ENCODE measurements around the gene CCDC171.

- TF ChIP-seq PRDM2 (tag by site-specific recombination; IDR thresholded peaks at IDR 0.05; ENCODE audit: borderline replicate concordance) = no peak
- TF ChIP-seq CTCF (tag by site-specific recombination; IDR thresholded peaks at IDR 0.05) = no peak
- TF ChIP-seq TSHZ1 (tag by site-specific recombination; IDR thresholded peaks at IDR 0.05; ENCODE audit: borderline replicate concordance) = no peak
- TF ChIP-seq ZNF488 (tag by site-specific recombination; IDR thresholded peaks at IDR 0.05) = no peak
- no peak for TF ChIP-seq ZNF132 (tag by site-specific recombination; IDR thresholded peaks at IDR 0.05; ENCODE audit: borderline replicate concordance)
- TF ChIP-seq SP2 (tag by site-specific recombination; IDR thresholded peaks at IDR 0.05) = no peak
- TF ChIP-seq ZNF747 (tag by site-specific recombination; IDR thresholded peaks at IDR 0.05) = no peak
- no peak for TF ChIP-seq PRDM10 (tag by site-specific recombination; IDR thresholded peaks at IDR 0.05)
- no peak for TF ChIP-seq ZNF121 (tag by site-specific recombination; IDR thresholded peaks at IDR 0.05)
- no peak for TF ChIP-seq ZSCAN5A (tag by site-specific recombination; IDR thresholded peaks at IDR 0.05)
- no peak for TF ChIP-seq REST (tag by site-specific recombination; IDR thresholded peaks at IDR 0.05)
- TF ChIP-seq ZNF274 (IDR thresholded peaks at IDR 0.05; ENCODE audit: low read length) = no peak
- TF ChIP-seq ZNF274 (tag by site-specific recombination; IDR thresholded peaks at IDR 0.05; ENCODE audit: borderline replicate concordance) = no peak
- no peak for TF ChIP-seq ZNF670 (tag by site-specific recombination; IDR thresholded peaks at IDR 0.05; ENCODE audit: low read depth)
These were observed 31.6 kb upstream of the CCDC171 start for GRCh38 chr9:15521254-15521653.

Measured in HEK293 (cell line).